ENCODE data around the gene PRDM12. TPM values are rescaled to one million over a fixed set of nuclear protein-coding genes. Genes with fewer than 3 reads are reported as not detected.

The PRDM12 gene
- total RNA-seq, 1 donor from 2014 or later: not detected

DNA sequence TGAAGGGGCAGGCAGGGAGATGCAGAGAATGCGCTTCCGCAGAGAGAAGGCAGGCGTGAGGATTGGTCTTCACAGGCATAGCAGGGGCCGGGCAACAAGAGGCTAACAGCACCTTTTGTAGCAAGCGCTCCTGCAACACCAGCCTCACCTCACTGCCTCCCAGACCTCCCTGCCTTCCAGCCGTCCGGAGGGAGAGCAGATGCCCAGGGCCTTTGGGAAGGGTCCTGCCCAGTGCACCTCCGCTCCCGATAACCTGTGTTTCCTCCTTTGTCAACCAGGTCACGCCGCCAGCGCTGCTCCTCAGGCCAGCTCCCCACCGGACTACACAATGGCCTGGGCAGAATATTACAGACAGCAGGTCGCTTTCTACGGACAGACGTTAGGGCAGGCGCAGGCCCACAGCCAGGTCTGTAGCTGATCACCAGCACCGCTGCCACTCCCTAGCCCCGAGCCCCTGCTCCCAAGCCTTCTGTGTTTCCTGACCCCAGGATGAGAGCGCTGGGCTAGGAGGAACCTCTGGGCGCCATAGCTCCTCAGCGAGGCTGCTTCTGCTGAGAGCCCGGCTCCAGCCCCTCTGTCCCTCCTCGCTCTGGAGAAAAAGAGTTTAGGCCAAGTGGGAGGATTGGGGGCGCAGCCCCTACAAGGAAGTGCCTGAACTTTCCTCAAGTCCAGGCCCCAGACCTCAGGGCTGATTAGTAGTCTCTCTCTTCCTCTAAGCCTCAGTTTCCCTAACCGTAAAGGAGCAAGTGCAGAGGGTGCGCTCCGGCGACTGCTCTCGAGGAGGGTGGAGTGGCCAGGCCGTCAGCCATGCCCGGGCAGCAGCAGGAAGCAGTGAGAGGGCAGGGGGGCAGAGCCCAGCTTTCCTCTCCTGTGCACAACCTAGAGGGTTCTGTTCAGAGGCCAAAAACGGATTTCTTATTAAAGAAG is 28.4 kb upstream of the PRDM12 start:
- no peak for DNase-seq (ENCODE audit: extremely low spot score in 2 of 2)
- no peaks in the 10 kb centered on the region for H3K27me3 ChIP-seq
- intact Hi-C loops (cut with DNase I): no loop called here
- H3K4me1 ChIP-seq: no peaks in the 10 kb centered on the region
- no peaks in the 10 kb centered on the region for H3K9me3 ChIP-seq
- H3K27ac ChIP-seq: no peak overlapping the region
- peaks cover 0 to 60% of the 10 kb centered on the region in 2 donors for H3K36me3 ChIP-seq
- TF ChIP-seq POLR2A (IDR thresholded peaks at IDR 0.05) (no peak), CTCF (IDR thresholded peaks at IDR 0.05) (no peak), POLR2AphosphoS5 (IDR thresholded peaks at IDR 0.05; ENCODE audit: insufficient read depth in 1 of 2, low read depth in 1 of 2) (no peak)
- no peak overlapping the region for H3K4me3 ChIP-seq

DNA sequence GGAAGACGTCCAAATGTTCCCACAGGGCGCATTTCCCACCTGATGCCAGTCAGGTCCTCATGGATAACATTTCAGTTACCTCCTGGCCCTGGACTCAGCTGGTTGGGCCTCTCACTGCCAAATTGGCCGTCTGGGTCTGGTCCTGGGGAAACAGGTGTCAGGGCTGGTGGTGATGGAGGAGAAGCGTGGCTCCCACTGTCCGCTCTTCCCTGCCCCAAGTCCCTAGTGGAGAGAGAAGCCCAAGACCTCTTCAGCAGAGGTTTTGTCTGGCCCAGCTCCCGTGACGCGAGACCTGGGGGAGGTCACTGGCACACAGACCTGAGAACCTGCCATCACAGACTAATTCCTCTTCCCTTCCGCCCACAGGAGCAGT is 27.8 kb upstream of the PRDM12 start:
- H3K4me1 ChIP-seq: no peaks in the 10 kb centered on the region
- no peak overlapping the region for H3K27ac ChIP-seq
- peaks cover 0 to 53% of the 10 kb centered on the region in 2 donors for H3K36me3 ChIP-seq
- no peaks in the 10 kb centered on the region for H3K27me3 ChIP-seq
- no peak overlapping the region for H3K4me3 ChIP-seq
- DNase-seq (ENCODE audit: extremely low spot score in 2 of 2): no peak
- intact Hi-C loops (cut with DNase I): no loop called here
- TF ChIP-seq CTCF (IDR thresholded peaks at IDR 0.05) (no peak), POLR2A (IDR thresholded peaks at IDR 0.05) (no peak), POLR2AphosphoS5 (IDR thresholded peaks at IDR 0.05; ENCODE audit: insufficient read depth in 1 of 2, low read depth in 1 of 2) (no peak)
- H3K9me3 ChIP-seq: no peaks in the 10 kb centered on the region

- H3K36me3 ChIP-seq: peaks cover 0 to 35% of the 10 kb centered on the region in 2 donors
These were observed 25.9 kb upstream of the PRDM12 start for GRCh38 chr9:130638284-130639123.

DNA sequence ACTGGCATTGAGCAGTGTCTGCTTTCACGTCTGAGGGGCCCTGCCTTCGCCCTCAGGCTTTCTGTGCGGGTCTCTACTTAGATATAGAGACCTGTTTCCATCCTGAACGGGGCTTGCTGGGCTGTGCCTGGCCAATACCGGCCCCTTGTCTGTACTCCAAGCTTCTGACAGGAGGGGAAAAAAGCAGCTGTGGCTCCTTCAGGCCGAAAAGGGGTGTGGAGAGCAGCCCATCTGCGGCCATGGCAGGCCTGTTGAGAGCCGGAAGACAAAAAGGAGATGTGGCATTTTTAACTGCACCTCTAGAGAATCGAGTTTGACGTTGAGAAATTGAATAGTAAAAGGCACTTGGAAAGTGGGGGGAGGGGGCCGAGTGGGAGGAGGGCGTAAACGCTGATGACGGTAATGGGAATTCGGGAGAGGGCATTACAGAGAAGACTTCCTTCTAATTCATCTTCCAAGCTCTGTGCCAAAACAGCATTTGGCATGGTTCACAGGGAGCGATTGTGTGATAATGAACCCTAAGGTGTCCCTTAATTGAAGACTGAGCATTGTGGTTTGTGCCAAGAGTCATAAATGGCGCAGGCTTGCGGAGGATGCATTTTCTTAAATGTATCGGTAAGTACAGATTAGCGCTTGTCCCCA is 25.1 kb upstream of the PRDM12 start:
- no peaks in the 10 kb centered on the region for H3K27me3 ChIP-seq
- no peak for DNase-seq (ENCODE audit: extremely low spot score in 2 of 2)
- H3K4me1 ChIP-seq: no peaks in the 10 kb centered on the region
- intact Hi-C loops (cut with DNase I): no loop called here
- peaks cover 0 to 27% of the 10 kb centered on the region in 2 donors for H3K36me3 ChIP-seq
- no peak overlapping the region for H3K4me3 ChIP-seq
- H3K9me3 ChIP-seq: no peaks in the 10 kb centered on the region
- TF ChIP-seq POLR2AphosphoS5 (IDR thresholded peaks at IDR 0.05; ENCODE audit: insufficient read depth in 1 of 2, low read depth in 1 of 2) (no peak), POLR2A (IDR thresholded peaks at IDR 0.05) (no peak), CTCF (IDR thresholded peaks at IDR 0.05) (no peak)
- H3K27ac ChIP-seq: no peak overlapping the region

More at GRCh38 chr9:130638284-130639123, 25.9 kb upstream of the PRDM12 start:
- no peaks in the 10 kb centered on the region for H3K9me3 ChIP-seq
- intact Hi-C loops (cut with DNase I): no loop called here
- H3K4me1 ChIP-seq: no peaks in the 10 kb centered on the region
- no peak overlapping the region for H3K27ac ChIP-seq
- no peak overlapping the region for H3K4me3 ChIP-seq
- TF ChIP-seq POLR2AphosphoS5 (IDR thresholded peaks at IDR 0.05; ENCODE audit: insufficient read depth in 1 of 2, low read depth in 1 of 2) (no peak), POLR2A (IDR thresholded peaks at IDR 0.05) (no peak), CTCF (IDR thresholded peaks at IDR 0.05) (no peak)
- no peaks in the 10 kb centered on the region for H3K27me3 ChIP-seq
- no peak for DNase-seq (ENCODE audit: extremely low spot score in 2 of 2)

All from vagina (tissue), 2 donors.